Gastrocnemius medialis (tissue), 4 donors: ENCODE results near the gene SLC30A2. TPM values are rescaled to one million over a fixed set of nuclear protein-coding genes. Genes with fewer than 3 reads are reported as not detected.
A peak's percentile ranks its signal among the peaks of the same experiment; 100 is the strongest.
"Not testable (repeated sequence)": the region's sequence is repeated elsewhere in the genome, so short reads cannot be mapped to it uniquely, and the experiment has no call there.

ENCODE experiments used
- ATAC-seq, 2 donors: fragments of 150-250 bp; one replicate each; pipeline ENCODE4 v1.9.1; 2016
- DNase-seq, 2 donors: peaks; one replicate each; pipeline ENCODE4 v3.0.0-alpha.2; 2019
- H3K27ac ChIP-seq, 4 donors: fragments of 200-600 bp; sonication (generic); 1 replicate in 1 of 4; 2 replicates in 3 of 4; pipeline ENCODE4 v1.5.1; 2016 to 2018; ENCODE audit warnings: mild to moderate bottlenecking in 2 of 4, moderate library complexity in 1 of 4
- H3K27me3 ChIP-seq, 3 donors: fragments of 200-600 bp; sonication (generic) in 2 of 3; 1 replicate in 1 of 3; 2 replicates in 2 of 3; pipeline versions ENCODE4 v1.5.1 to v1.6.0; 2016 to 2019; ENCODE audit warnings: mild to moderate bottlenecking in 1 of 3, moderate library complexity in 1 of 3
- H3K36me3 ChIP-seq, 2 donors: fragments of 200-600 bp; sonication (generic) in 1 of 2; one replicate each; pipeline ENCODE4 v1.5.1; 2017 to 2018
- H3K4me1 ChIP-seq, 2 donors: fragments of 200-600 bp; sonication (generic) in 1 of 2; one replicate each; pipeline ENCODE4 v1.5.1; 2016 to 2017; ENCODE audit warnings: mild to moderate bottlenecking in 2 of 2
- H3K4me3 ChIP-seq, 4 donors: fragments of 200-600 bp; sonication (generic) in 3 of 4; 1 replicate in 1 of 4; 2 replicates in 3 of 4; pipeline ENCODE4 v1.5.1; 2016 to 2019; ENCODE audit warnings: mild to moderate bottlenecking in 2 of 4
- H3K9me3 ChIP-seq, 3 donors: fragments of 200-600 bp; sonication (generic) in 2 of 3; 1 replicate in 1 of 3; 2 replicates in 2 of 3; pipeline ENCODE4 v1.5.1; 2016 to 2019
- CTCF ChIP-seq, 5 experiments: fragments of 450-650 bp in 3 of 5; fragments of 200-600 bp in 2 of 5; sonication (generic) in 2 of 5; IDR thresholded peaks in 4 of 5; conservative IDR thresholded peaks in 1 of 5; 1 replicate in 4 of 5; 2 replicates in 1 of 5; pipeline ENCODE4 v1.5.1; 2016 to 2019; ENCODE audit warnings: antibody characterized with exemption in 5 of 5, mild to moderate bottlenecking in 3 of 5, moderate library complexity in 3 of 5
- POLR2A ChIP-seq, 2 donors: fragments of 450-650 bp; IDR thresholded peaks; one replicate each; pipeline ENCODE4 v1.6.1; 2017; ENCODE audit warnings: antibody characterized with exemption in 2 of 2, mild to moderate bottlenecking in 2 of 2, moderate library complexity in 2 of 2
- in situ Hi-C, 4 donors: fragments of 200-750 bp; cut with MboI; loops; one replicate each; pipeline versions ENCODE4 v1.15.0 to v1.8.0; 2017; ENCODE audit warnings: low sequenced_read_pairs in 4 of 4
- intact Hi-C: fragments of 100-400 bp; cut with DNase I; formaldehyde crosslinking; loops from one replicate; pipeline ENCODE4 v1.15.1; 2023; ENCODE audit warnings: low total_unique reads
- total RNA-seq, 4 donors: library from RNA; depleted of rRNA; stranded (reverse); fragments of >200 nt; gene quantifications; one replicate each; pipeline versions ENCODE4 v1.1.0 to v1.2.3, GENCODE V29; 2016

The SLC30A2 gene
- total RNA-seq: 1 to 10 TPM; 1.2 to 5.2 (median 3.1) TPM

- intact Hi-C loops (no loop called here), in situ Hi-C loops (loop anchor here in 1 of 4 donors (25.0 kb wide), 1 partner anchor 117 kb away; the partner anchor contains the start of genes C1orf232, FAM110D, ZNF593 and ZNF593OS)
- peak in 1 of 2 donors; percentile 55 for DNase-seq
- H3K4me3 ChIP-seq: peak within 1 kb of the TSS; percentile 39 to 43 (median 42)
- no peaks in the 10 kb centered on the region for H3K36me3 ChIP-seq
- peaks cover 0 to 6% (median 0%) of the 10 kb centered on the region in 3 donors for H3K27me3 ChIP-seq
- H3K4me1 ChIP-seq: peaks cover 14% of the 10 kb centered on the region in 2 donors
- H3K27ac ChIP-seq: peak within 1 kb of the TSS; percentile 88 to 96 (median 94)
- ATAC-seq: no peak
- TF ChIP-seq POLR2A (IDR thresholded peaks at IDR 0.05): peak; percentile 55 to 56
- no peak for TF ChIP-seq CTCF (IDR thresholded peaks at IDR 0.05 in 4 of 5, conservative IDR thresholded peaks at IDR 0.05 in 1 of 5)
- no peaks in the 10 kb centered on the region for H3K9me3 ChIP-seq
These were observed at the start of gene SLC30A2 for GRCh38 chr1:26045722-26046245. Gene SLC30A2 (minus strand): TSS chr1:26046118. CDS start chr1:26045896, 222 bp downstream.

GRCh38 chr1:26094677-26095383, 48.9 kb upstream of the SLC30A2 start:
- peak overlapping the region; percentile 84 to 88 (median 84) for H3K27ac ChIP-seq
- H3K4me3 ChIP-seq: peak overlapping the region; percentile 23 to 43 (median 31)
- intact Hi-C loops: loop anchor here (1.0 to 2.0 kb wide), 2 partner anchors 22 to 59 kb away; no protein-coding TSS in a partner anchor
- in situ Hi-C loops: no loop called here
- ATAC-seq (peak; percentile 82 to 86), DNase-seq (peak; percentile 77 to 84)
- peaks cover 15 to 17% of the 10 kb centered on the region in 2 donors for H3K4me1 ChIP-seq
- no peaks in the 10 kb centered on the region for H3K9me3 ChIP-seq
- TF ChIP-seq CTCF (IDR thresholded peaks at IDR 0.05 in 4 of 5, conservative IDR thresholded peaks at IDR 0.05 in 1 of 5) (peak in 3 of 5 experiments; percentile 32 to 48 (median 40)), POLR2A (IDR thresholded peaks at IDR 0.05) (peak; percentile 41 to 63)
- no peaks in the 10 kb centered on the region for H3K27me3 ChIP-seq
- H3K36me3 ChIP-seq: no peaks in the 10 kb centered on the region

- in situ Hi-C loops: no loop called here
- H3K4me3 ChIP-seq: peak overlapping the region; percentile 23 to 43 (median 31)
- peak; percentile 19 to 60 for ATAC-seq
These were observed 48.3 kb upstream of the SLC30A2 start for GRCh38 chr1:26094076-26094669.

GRCh38 chr1:26093569-26093968, 47.7 kb upstream of the SLC30A2 start:
- H3K27me3 ChIP-seq, in situ Hi-C loops, DNase-seq, H3K9me3 ChIP-seq, ATAC-seq, H3K36me3 ChIP-seq: not testable (repeated sequence)
- Histone ChIP-seq H3K27ac (peak overlapping the region; percentile 84 to 88 (median 84)), H3K4me3 (peak overlapping the region in 3 of 4 donors; percentile 23 to 31 (median 31)), H3K4me1 (peaks cover 15 to 17% of the 10 kb centered on the region in 2 donors)
- intact Hi-C loops: loop anchor here (1.0 kb wide), 1 partner anchor 9 kb away; no protein-coding TSS in a partner anchor
- peak; percentile 44 to 53 for TF ChIP-seq POLR2A (IDR thresholded peaks at IDR 0.05)

More at GRCh38 chr1:26094076-26094669, 48.3 kb upstream of the SLC30A2 start:
- Histone ChIP-seq H3K4me1 (peaks cover 15 to 17% of the 10 kb centered on the region in 2 donors), H3K9me3 (no peaks in the 10 kb centered on the region), H3K27me3 (no peaks in the 10 kb centered on the region), H3K36me3 (no peaks in the 10 kb centered on the region), H3K27ac (peak overlapping the region; percentile 84 to 88 (median 84))
- intact Hi-C loops: loop anchor here (1.0 to 2.0 kb wide), 2 partner anchors 21 to 58 kb away; no protein-coding TSS in a partner anchor
- DNase-seq: peak in 1 of 2 donors; percentile 58
- no peak for TF ChIP-seq CTCF (IDR thresholded peaks at IDR 0.05 in 4 of 5, conservative IDR thresholded peaks at IDR 0.05 in 1 of 5)
- no peak for TF ChIP-seq POLR2A (IDR thresholded peaks at IDR 0.05)
